GM23338 (cell line): ENCODE measurements around the gene GAREM1.

Source experiments
- CREB1 ChIP-seq: fragments of 250-450 bp; sonication (Bioruptor Pico); IDR thresholded peaks from 2 replicates; pipeline ENCODE4 v1.5.0; 2020; ENCODE audit warnings: low read depth, mild to moderate bottlenecking, moderate library complexity
- EZH2 ChIP-seq: fragments of 200-600 bp; sonication (generic); IDR thresholded peaks from one replicate; pipeline ENCODE4 v1.8.0; 2017; ENCODE audit warnings: antibody characterized with exemption, mild to moderate bottlenecking, low read depth; ENCODE audit not compliant: unreplicated experiment
- EZH2phosphoT487 ChIP-seq: fragments of 200-600 bp; sonication (generic); IDR thresholded peaks from one replicate; pipeline ENCODE4 v1.8.1; 2018; ENCODE audit warnings: antibody characterized with exemption; ENCODE audit not compliant: unreplicated experiment
- POLR2AphosphoS5 ChIP-seq: IDR thresholded peaks from 2 replicates; pipeline ENCODE4 v1.6.1; 2016; ENCODE audit warnings: antibody characterized with exemption, low read depth
- STAT1 ChIP-seq: IDR thresholded peaks from one replicate; pipeline ENCODE4 v1.6.1; 2016; ENCODE audit warnings: antibody characterized with exemption; ENCODE audit not compliant: unreplicated experiment
- ZNF331 ChIP-seq: fragments of 250-450 bp; sonication (Bioruptor Pico); IDR thresholded peaks from 2 replicates; pipeline ENCODE4 v1.5.0; 2020; ENCODE audit warnings: low read depth, mild to moderate bottlenecking, moderate library complexity
- TF ChIP-seq, protein P1 (sequence below), 2 experiments: fragments of 200-600 bp in 1 of 2; sonication (generic) in 1 of 2; conservative IDR thresholded peaks; 2 replicates each; pipeline versions ENCODE4 v1.5.1 to v1.6.1; 2016 to 2017; ENCODE audit warnings: antibody characterized with exemption in 2 of 2, low read depth in 2 of 2, mild to moderate bottlenecking in 2 of 2, moderate library complexity in 1 of 2
- TF ChIP-seq, protein P2 (sequence below): IDR thresholded peaks from one replicate; pipeline ENCODE4 v1.6.1; 2018; ENCODE audit warnings: antibody characterized with exemption; ENCODE audit not compliant: unreplicated experiment

DNA sequence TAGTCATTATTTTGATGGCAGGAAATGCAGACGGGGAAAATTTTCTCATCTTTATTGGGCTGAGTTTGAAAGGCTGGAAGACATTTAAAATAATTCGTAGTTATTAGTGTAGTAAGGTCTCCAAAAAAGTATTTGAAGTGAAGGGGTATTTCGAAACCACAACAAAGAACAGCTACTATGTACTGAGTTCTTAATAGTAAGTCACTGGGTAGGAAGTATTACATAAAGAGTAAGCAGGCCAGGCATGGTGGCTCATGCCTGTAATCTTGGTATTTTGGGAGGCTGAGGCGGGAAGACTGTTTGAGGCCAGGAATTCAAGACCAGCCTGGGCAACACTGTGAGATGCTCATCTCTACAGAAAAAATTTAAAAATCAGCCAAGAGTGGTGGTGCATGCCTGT is 167.3 kb downstream of the GAREM1 start:
- TF ChIP-seq, protein P1, sequence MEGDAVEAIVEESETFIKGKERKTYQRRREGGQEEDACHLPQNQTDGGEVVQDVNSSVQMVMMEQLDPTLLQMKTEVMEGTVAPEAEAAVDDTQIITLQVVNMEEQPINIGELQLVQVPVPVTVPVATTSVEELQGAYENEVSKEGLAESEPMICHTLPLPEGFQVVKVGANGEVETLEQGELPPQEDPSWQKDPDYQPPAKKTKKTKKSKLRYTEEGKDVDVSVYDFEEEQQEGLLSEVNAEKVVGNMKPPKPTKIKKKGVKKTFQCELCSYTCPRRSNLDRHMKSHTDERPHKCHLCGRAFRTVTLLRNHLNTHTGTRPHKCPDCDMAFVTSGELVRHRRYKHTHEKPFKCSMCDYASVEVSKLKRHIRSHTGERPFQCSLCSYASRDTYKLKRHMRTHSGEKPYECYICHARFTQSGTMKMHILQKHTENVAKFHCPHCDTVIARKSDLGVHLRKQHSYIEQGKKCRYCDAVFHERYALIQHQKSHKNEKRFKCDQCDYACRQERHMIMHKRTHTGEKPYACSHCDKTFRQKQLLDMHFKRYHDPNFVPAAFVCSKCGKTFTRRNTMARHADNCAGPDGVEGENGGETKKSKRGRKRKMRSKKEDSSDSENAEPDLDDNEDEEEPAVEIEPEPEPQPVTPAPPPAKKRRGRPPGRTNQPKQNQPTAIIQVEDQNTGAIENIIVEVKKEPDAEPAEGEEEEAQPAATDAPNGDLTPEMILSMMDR (conservative IDR thresholded peaks at IDR 0.05; ENCODE audit: low read depth in 2 of 2), result no peak
- no peak for TF ChIP-seq EZH2
- TF ChIP-seq POLR2AphosphoS5, result no peak
- no peak for TF ChIP-seq EZH2phosphoT487
- TF ChIP-seq ZNF331 (CRISPR knock-in tag), result no peak
- TF ChIP-seq, protein P2, sequence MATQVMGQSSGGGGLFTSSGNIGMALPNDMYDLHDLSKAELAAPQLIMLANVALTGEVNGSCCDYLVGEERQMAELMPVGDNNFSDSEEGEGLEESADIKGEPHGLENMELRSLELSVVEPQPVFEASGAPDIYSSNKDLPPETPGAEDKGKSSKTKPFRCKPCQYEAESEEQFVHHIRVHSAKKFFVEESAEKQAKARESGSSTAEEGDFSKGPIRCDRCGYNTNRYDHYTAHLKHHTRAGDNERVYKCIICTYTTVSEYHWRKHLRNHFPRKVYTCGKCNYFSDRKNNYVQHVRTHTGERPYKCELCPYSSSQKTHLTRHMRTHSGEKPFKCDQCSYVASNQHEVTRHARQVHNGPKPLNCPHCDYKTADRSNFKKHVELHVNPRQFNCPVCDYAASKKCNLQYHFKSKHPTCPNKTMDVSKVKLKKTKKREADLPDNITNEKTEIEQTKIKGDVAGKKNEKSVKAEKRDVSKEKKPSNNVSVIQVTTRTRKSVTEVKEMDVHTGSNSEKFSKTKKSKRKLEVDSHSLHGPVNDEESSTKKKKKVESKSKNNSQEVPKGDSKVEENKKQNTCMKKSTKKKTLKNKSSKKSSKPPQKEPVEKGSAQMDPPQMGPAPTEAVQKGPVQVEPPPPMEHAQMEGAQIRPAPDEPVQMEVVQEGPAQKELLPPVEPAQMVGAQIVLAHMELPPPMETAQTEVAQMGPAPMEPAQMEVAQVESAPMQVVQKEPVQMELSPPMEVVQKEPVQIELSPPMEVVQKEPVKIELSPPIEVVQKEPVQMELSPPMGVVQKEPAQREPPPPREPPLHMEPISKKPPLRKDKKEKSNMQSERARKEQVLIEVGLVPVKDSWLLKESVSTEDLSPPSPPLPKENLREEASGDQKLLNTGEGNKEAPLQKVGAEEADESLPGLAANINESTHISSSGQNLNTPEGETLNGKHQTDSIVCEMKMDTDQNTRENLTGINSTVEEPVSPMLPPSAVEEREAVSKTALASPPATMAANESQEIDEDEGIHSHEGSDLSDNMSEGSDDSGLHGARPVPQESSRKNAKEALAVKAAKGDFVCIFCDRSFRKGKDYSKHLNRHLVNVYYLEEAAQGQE, result no peak
- TF ChIP-seq STAT1, result no peak
- no peak for TF ChIP-seq CREB1 (CRISPR knock-in tag)
